ENCODE measurements around the gene LARGE2. TPM values are rescaled to one million over a fixed set of nuclear protein-coding genes. Genes with fewer than 3 reads are reported as not detected.

Gene LARGE2
- total RNA-seq, 1 donor from 2014 or later, result 39.4 TPM

- H3K27me3 Mint-ChIP-seq, result no peaks in the 10 kb centered on the region
- H3K9me3 Mint-ChIP-seq (ENCODE audit: low read depth), result no peaks in the 10 kb centered on the region
- no peak for TF ChIP-seq CTCF (IDR thresholded peaks at IDR 0.05; ENCODE audit: unreplicated experiment)
- H3K36me3 Mint-ChIP-seq (ENCODE audit: insufficient read depth), result peaks cover 11% of the 10 kb centered on the region
- no peaks in the 10 kb centered on the region for H3K4me1 Mint-ChIP-seq (ENCODE audit: low read depth)
- DNase-seq (ENCODE audit: low spot score, unreplicated experiment), result no peak
- no peak overlapping the region for H3K4me3 Mint-ChIP-seq (ENCODE audit: low read depth)
- H3K27ac Mint-ChIP-seq, result no peak overlapping the region
Measured at GRCh38 chr11:45880772-45881570, 41.5 kb upstream of the LARGE2 start.

GRCh38 chr11:45881708-45882368 lies 40.6 kb upstream of the LARGE2 start:
- no peak overlapping the region for H3K4me3 Mint-ChIP-seq (ENCODE audit: low read depth)
- no peak overlapping the region for H3K27ac Mint-ChIP-seq
- no peak for TF ChIP-seq CTCF (IDR thresholded peaks at IDR 0.05; ENCODE audit: unreplicated experiment)
- H3K27me3 Mint-ChIP-seq, result no peaks in the 10 kb centered on the region
- no peaks in the 10 kb centered on the region for H3K9me3 Mint-ChIP-seq (ENCODE audit: low read depth)
- no peak for DNase-seq (ENCODE audit: low spot score, unreplicated experiment)
- H3K36me3 Mint-ChIP-seq (ENCODE audit: insufficient read depth), result peaks cover 9% of the 10 kb centered on the region
- no peaks in the 10 kb centered on the region for H3K4me1 Mint-ChIP-seq (ENCODE audit: low read depth)

- Mint-ChIP-seq H3K27me3 (peaks cover 8% of the 10 kb centered on the region), H3K36me3 (ENCODE audit: insufficient read depth) (peaks cover 6% of the 10 kb centered on the region), H3K4me1 (ENCODE audit: low read depth) (no peaks in the 10 kb centered on the region), H3K9me3 (ENCODE audit: low read depth) (no peaks in the 10 kb centered on the region), H3K27ac (no peak overlapping the region), H3K4me3 (ENCODE audit: low read depth) (peak overlapping the region; percentile 61)
- TF ChIP-seq CTCF (IDR thresholded peaks at IDR 0.05; ENCODE audit: unreplicated experiment), result no peak
- DNase-seq (ENCODE audit: low spot score, unreplicated experiment), result no peak
Measured at GRCh38 chr11:45884596-45885185, 37.8 kb upstream of the LARGE2 start.

GRCh38 chr11:45885274-45885920 lies 37.1 kb upstream of the LARGE2 start, which contains the start of gene MAPK8IP1:
TSS of gene MAPK8IP1 (plus strand) at chr11:45885651. CDS start at chr11:45885821, 170 bp downstream.
- no peak for TF ChIP-seq CTCF (IDR thresholded peaks at IDR 0.05; ENCODE audit: unreplicated experiment)
- Mint-ChIP-seq H3K27me3 (peaks cover 8% of the 10 kb centered on the region), H3K36me3 (ENCODE audit: insufficient read depth) (peaks cover 4% of the 10 kb centered on the region), H3K4me1 (ENCODE audit: low read depth) (no peaks in the 10 kb centered on the region), H3K4me3 (ENCODE audit: low read depth) (peak within 1 kb of the TSS; percentile 66), H3K27ac (peak within 1 kb of the TSS; percentile 33), H3K9me3 (ENCODE audit: low read depth) (no peaks in the 10 kb centered on the region)
- peak; percentile 71 for DNase-seq (ENCODE audit: low spot score, unreplicated experiment)

Measured in progenitor cell of endocrine pancreas (in vitro differentiated cells).